Fibroblast of villous mesenchyme (primary cell): ENCODE data around the gene ELOVL2. TPM values are rescaled to one million over a fixed set of nuclear protein-coding genes. Genes with fewer than 3 reads are reported as not detected.

ENCODE experiments used
- DNase-seq: peaks from one replicate; pipeline ENCODE4 v3.0.0-alpha.2; 2010; ENCODE audit warnings: low read depth
- H3K4me3 ChIP-seq: 2 replicates; pipeline ENCODE4 v1.5.1; 2011; ENCODE audit warnings: low read depth, mild to moderate bottlenecking, low read length
- CTCF ChIP-seq: IDR thresholded peaks from 2 replicates; pipeline ENCODE4 v1.5.1; 2012; ENCODE audit warnings: low read depth, mild to moderate bottlenecking, low read length; ENCODE audit not compliant: insufficient read depth
- total RNA-seq: library from RNA; depleted of rRNA; stranded (reverse); fragments of >200 nt; gene quantifications from 2 replicates; pipeline ENCODE4 v1.2.3, GENCODE V29; 2012

ELOVL2 gene
- total RNA-seq, 1 donor, result 2.6 TPM

GRCh38 chr6:11016452-11016851, 27.7 kb downstream of the ELOVL2 start:
- TF ChIP-seq CTCF, result no peak
- no peak for DNase-seq
- no peak overlapping the region for H3K4me3 ChIP-seq

DNA sequence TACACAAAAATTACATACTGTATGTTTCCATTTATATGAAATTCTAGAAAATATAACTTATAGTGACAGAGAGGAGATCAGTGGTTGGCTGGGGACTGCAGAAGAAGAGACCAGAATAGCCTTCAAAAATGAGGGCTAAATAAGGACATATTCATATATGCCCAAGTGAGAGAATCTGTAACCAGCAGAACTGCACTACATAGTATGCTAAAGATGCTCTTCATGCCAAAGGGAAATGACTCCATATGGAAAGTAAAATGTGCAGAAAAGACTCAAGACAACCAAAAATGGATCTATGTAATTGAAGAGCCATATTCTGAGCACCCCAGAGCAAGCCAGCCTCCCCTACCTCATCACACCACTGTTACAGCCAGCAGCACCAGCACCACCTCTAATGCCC, 29.0 kb downstream of the ELOVL2 start:
- DNase-seq, result no peak
- no peak overlapping the region for H3K4me3 ChIP-seq
- TF ChIP-seq CTCF, result no peak

DNA sequence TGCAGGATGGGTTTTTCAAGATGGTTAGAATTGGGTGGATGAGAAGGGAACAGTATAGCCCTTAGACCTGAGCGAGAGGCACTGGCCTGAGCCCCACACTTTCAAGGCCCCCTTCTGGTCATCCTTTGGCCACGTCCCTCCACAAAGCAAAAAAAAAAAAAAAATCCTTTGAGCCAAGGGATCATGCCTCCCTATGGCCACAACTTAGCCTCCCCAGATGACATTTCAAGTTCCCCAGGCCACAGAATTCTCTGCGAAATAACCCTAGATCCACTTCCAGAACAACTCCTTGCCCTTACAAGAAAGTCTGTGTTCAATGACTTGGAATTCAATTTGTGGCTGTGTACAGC, 30.4 kb downstream of the ELOVL2 start:
- no peak overlapping the region for H3K4me3 ChIP-seq
- no peak for TF ChIP-seq CTCF
- DNase-seq, result no peak

GRCh38 chr6:11012976-11013720, 31.0 kb downstream of the ELOVL2 start:
- peak; percentile 93 for DNase-seq
- TF ChIP-seq CTCF, result no peak
- H3K4me3 ChIP-seq, result no peak overlapping the region

GRCh38 chr6:11012295-11012754, 31.8 kb downstream of the ELOVL2 start:
- no peak for TF ChIP-seq CTCF
- DNase-seq, result no peak
- H3K4me3 ChIP-seq, result no peak overlapping the region

- no peak overlapping the region for H3K4me3 ChIP-seq
- DNase-seq, result no peak
- TF ChIP-seq CTCF, result no peak
Measured at GRCh38 chr6:11011787-11012234, 32.3 kb downstream of the ELOVL2 start.

DNA sequence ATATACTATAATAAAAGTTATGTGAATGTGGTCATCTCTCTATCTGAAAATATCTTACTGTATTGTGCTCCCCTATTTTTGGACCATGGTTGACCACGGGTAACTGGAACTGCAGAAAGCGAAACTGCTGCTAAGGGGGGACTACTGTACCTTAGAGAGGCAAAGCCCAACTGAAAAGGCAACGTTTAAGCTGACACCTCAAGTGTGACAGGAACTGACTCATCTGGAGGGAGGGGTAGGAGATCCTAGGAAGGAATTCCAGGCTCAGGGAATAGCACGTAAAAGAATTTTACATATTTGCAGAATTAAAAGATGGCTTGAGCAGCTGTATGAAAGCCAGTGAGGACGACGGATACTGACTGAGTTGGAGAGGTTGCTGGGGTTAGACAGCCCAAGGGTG, 34.8 kb downstream of the ELOVL2 start:
- DNase-seq, result peak; percentile 62
- peak overlapping the region; percentile 2 for H3K4me3 ChIP-seq
- no peak for TF ChIP-seq CTCF
